HG02870 (cell line): ENCODE measurements around the gene ALAS1.

ENCODE experiments used
- ATAC-seq: cut with Tn5 transposase; IDR thresholded peaks from one replicate; pipeline ENCODE4 v1.9.1; 2021; ENCODE audit warnings: mild to moderate bottlenecking, moderate library complexity; ENCODE audit not compliant: unreplicated experiment

ALAS1 gene

DNA sequence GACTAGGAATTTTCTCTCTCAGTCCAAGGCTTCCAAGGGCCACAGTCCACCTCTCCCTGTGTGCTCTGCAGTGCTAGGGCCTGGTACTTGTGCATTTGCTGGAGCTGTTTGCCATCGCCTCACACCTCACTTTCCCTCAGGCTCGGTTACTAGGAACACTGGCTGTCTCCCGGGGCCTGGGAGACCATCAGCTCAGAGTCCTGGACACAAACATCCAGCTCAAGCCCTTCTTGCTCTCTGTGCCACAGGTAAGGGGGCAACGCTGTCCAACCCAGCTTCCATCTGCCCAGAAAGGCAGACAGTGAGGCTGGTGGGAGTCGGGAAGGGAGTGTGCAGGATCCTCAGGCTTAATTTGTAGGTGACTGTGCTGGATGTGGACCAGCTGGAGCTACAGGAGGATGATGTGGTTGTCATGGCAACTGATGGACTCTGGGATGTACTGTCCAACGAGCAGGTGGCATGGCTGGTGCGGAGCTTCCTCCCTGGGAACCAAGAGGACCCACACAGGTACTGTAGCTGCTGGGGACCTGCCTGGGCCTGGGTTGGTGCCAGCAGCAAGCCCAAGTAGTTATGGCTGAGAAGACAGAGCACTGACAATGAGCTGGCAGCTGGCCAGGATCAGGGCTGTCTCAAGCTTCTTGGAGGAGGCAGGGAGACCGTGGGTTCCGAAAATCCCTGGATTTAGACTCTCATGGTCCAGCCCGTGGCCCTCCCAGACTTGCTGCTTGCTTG is 51.0 kb downstream of the ALAS1 start:
- no peak for ATAC-seq

DNA sequence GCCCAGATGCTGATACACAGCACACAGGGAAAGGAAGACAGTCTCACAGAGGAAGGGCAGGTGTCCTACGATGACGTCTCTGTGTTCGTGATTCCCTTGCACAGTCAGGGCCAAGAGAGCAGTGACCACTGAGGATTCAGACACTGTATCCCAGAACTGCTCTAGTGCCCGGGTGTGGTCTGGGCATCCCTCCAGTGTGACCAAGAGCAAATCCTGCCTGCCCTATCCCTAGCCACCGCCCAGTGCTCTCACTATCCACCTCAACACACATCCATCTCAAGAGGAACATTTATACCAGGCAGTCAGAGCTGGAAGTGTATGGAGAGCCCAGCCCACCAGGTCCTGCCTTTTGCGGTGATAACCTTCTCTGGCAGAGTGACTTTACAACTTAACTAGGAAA is 51.7 kb downstream of the ALAS1 start:
- ATAC-seq: no peak

DNA sequence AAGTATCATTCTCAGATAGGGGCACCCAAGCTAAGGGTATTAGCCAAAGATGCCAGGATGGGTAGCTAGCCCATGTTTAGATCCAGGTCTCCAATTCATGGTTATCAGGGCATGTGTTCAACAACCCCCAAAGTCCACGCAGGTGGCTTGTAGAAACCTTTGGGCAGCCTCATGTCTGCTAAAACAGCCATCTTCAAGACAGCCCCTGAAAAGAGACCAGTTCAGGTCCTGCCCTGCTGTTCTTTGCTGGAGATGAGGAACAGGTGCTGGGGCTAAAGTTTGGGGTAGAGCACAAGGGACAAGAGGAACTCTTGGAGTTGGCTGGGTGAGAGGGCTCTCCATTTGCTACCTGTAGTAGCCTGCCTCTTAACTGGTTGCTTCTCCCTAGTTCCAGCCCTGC is 52.2 kb downstream of the ALAS1 start:
- no peak for ATAC-seq

DNA sequence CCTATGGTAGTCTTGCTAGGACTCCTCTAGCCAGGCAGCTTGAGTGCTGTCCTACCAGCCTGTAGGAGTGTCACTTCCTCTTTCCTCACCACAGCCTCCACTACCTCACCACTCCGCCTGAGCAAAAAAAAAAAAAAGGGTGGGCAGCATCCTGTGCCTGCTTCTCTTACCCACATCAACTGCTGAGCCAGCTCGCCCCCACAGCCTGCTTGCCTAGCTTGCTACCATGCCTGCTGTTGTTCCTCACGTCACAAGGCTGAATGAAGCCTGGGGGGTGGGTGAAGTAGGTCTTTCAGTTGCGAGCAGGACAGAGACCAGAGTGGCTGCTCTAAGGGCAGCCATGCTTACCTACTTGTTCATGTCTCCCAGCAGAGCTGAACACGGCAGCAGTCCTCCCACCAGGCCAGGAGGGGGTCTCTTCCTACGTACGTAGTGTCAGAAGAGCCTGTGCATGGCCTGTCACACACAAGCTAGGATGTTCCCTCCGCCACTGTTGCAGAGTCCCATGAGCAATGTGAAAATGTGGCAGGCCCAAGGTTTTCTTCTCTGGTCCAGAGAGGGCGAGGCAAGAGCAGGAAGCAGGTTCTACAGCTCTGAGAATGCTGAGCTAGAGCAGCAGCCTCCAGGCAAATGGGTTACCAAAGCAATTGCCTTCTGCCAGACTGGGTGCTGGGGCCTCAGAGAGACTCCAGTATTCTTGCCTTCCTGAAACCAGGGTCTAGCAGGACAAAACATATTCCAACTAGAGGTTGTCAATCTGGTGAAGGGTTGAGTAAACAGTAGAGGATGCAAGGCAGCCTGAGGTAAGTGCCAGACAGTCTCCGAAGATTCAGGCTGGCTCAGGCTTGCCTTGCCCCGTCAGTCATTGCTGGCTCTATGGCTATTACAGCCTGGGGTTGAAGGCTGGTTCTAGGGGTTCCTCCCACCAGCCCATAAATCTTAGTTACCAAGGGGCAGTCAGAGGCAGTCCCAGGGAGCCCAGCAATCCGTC is 55.6 kb downstream of the ALAS1 start:
- ATAC-seq: peak; percentile 72

DNA sequence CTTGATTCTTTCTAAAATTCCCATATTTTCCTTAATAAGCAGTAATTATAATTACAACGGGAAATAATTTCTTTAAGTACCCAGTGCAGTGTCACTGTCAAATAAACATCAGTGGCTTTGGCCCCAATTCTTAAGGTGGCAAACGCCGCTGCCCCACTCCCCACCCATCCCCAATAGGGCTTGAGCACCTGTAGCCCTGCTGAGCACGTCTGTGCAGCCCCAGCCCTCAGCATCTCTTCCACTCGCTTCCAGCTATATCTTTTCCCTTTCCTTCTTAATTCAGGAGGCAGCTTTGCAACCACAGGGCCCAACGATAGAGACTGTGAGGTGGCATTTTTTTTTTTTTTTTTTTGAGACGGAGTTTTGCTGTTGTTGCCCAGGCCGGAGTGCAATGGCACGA is 56.6 kb downstream of the ALAS1 start:
- ATAC-seq: no peak

DNA sequence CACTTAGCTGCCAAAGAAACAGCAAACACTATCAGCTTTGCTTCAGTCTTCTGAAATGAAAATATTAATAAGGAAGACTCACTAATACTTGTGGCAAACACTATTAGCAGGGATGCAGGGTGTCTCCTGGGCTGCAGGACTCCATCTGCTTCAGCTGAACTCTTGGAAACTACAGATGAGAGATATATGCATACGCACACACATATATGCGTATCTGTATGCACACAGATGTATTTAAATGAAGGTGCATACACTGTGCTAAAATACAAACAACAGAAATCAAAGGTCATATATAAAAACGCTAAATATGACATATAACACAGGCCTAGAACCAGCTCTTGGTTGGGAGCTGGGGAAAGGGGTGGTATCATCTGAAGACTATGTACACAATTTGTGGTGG is 58.2 kb downstream of the ALAS1 start:
- ATAC-seq: no peak

DNA sequence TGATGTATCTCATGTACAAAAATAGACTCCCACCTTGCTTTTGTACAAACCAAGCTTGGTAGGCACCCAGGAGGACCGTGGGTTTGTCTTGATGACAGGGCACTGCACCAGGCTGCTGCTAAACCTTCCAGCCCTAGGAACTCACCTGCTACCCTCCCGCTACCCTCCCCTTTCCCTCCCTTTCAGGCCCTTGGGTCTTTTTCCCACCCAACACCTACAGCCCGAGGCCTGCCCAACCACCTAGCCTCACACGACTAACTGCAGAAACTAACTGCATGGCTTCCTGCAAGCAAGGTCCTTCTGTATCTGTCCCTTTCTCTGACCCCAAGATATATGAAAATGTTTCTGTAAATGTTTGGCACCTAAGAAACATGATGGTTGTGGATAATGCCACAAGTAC is 58.7 kb downstream of the ALAS1 start:
- no peak for ATAC-seq

DNA sequence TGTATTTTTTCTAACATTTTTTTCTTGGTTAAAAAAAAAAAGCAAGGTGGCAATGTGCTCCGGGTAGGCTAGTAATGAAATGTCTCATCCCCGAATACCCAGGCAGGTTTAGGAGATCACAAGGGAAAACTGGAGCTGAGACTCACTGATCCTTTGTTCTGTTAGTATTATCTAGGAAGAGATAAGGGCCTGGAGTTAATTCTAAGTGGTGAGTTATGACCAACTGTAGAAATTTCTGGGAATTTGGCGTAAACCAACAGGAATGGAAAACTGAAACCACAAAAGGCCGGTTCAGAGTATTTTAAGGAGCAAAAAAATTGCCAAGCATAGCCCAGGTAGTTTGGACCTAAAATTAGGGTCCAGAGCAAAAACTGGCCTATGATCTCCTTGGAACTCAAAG is 60.0 kb downstream of the ALAS1 start:
- ATAC-seq: no peak

DNA sequence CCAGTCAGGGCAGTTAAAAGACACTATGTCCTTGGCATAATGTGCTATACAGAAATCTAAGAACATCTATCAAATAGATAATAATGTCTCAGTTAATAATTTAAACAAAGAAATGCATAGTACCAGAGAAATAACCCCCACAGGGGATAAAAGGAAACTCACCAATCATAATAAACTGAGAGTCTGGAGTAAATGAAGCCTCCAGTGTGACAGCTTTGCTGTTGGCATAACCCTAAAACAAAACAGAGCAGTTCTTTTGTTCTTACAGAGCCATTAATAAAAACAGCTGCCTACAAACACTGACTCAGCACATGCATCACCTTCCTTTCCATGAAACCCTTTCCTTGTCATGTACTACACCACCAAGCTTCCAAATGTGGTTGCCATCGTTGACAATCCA is 61.1 kb downstream of the ALAS1 start:
- no peak for ATAC-seq

DNA sequence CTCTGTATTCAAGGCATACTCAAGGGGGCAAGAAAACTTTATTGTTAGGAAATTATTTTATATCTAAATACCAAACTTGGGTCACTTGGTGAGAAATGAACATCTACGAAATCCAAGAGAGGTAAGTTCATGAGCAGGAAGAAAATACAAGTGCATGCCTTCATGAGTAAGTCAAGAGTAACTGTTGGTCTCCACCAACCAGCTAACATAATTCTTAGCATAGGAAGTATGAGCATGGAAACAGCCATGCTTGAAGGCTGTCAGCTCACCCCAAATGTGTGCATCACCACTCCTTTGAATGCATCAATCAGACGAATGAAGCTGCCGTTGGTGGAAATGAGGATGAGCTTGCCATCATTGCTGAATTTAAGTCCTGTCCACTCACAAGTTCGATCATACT is 61.5 kb downstream of the ALAS1 start:
- ATAC-seq: no peak

DNA sequence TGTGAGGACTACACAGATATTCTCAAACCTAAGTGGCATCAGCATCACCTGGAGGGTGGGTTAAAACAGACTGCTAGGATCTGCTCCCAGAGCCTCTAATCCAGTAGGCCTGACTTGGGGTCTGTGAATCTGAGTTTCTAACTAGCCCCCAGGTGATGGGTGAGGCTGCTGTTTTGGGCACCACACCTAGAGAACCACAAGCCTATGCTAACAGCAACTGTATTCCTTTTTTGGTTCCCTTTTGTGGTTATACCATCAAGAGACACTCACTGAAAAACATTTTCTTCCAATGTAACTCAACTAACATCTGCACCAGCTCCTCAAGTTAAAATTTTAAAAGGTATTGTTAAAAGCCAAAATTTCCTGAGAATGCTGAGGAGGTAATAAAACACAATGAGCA is 64.5 kb downstream of the ALAS1 start:
- no peak for ATAC-seq
